Calu3 (cell line): Measurements from ENCODE around the gene S100A2. TPM values are rescaled to one million over a fixed set of nuclear protein-coding genes. Genes with fewer than 3 reads are reported as not detected.

ENCODE experiments used
- BruUV-seq: library from RNA; stranded (reverse); fragments of 400-500 nt; replicated peaks from 2 replicates; lab custom pipeline; 2021; lab: Mats Ljungman, UMichigan
- CTCF ChIA-PET: fragments of 300-600 bp; sonication (Branson Sonifier 250); formaldehyde crosslinking; loops from one replicate; lab custom pipeline; 2022; ENCODE audit warnings: antibody characterized with exemption; lab: Charles Lee
- DNase-seq: peaks from one replicate; pipeline ENCODE4 v3.0.0; 2022
- H3K27ac Mint-ChIP-seq: one replicate; pipeline ENCODE4 v1.8.0; 2022; ENCODE audit warnings: mixed read lengths; ENCODE audit not compliant: unreplicated experiment
- H3K27me3 Mint-ChIP-seq: one replicate; pipeline ENCODE4 v1.8.0; 2022; ENCODE audit warnings: mixed read lengths; ENCODE audit not compliant: unreplicated experiment
- H3K36me3 Mint-ChIP-seq: one replicate; pipeline ENCODE4 v1.8.0; 2022; ENCODE audit warnings: mild to moderate bottlenecking, moderate library complexity, mixed read lengths; ENCODE audit not compliant: insufficient read depth, unreplicated experiment
- H3K4me1 Mint-ChIP-seq: one replicate; pipeline ENCODE4 v1.8.0; 2022; ENCODE audit warnings: mild to moderate bottlenecking, low read depth, mixed read lengths; ENCODE audit not compliant: unreplicated experiment
- H3K4me3 Mint-ChIP-seq: one replicate; pipeline ENCODE4 v1.8.0; 2022; ENCODE audit warnings: mild to moderate bottlenecking, low read depth, moderate library complexity, mixed read lengths; ENCODE audit not compliant: unreplicated experiment
- H3K9me3 Mint-ChIP-seq: one replicate; pipeline ENCODE4 v1.8.0; 2022; ENCODE audit warnings: low read depth, mixed read lengths; ENCODE audit not compliant: unreplicated experiment
- CTCF ChIP-seq: fragments of 200-600 bp; IDR thresholded peaks from one replicate; pipeline ENCODE4 v1.8.0; 2022; ENCODE audit warnings: antibody characterized with exemption; ENCODE audit not compliant: unreplicated experiment
- intact Hi-C: fragments of 100-400 bp; cut with micrococcal nuclease; formaldehyde crosslinking; loops from one replicate; pipeline ENCODE4 v1.10.0; 2022; ENCODE audit not compliant: unreplicated experiment
- total RNA-seq: library from RNA; stranded (reverse); gene quantifications from 2 replicates; pipeline ENCODE4 v1.2.3, GENCODE V29; 2022

S100A2 gene
- total RNA-seq, 1 experiment from 2014 or later = 11.1 TPM

- intact Hi-C loops = no loop called here
These were observed 27.3 kb downstream of the S100A2 start for GRCh38 chr1:153538315-153538821.

GRCh38 chr1:153537376-153537730, 28.3 kb downstream of the S100A2 start:
- no peaks in the 10 kb centered on the region for H3K27me3 Mint-ChIP-seq
- CTCF ChIA-PET = interaction anchor here (0.8 to 6.0 kb wide), 2 partner anchors 27 to 31 kb away, joined by 3 to 117 read pairs; no protein-coding TSS in a partner anchor
- H3K4me3 Mint-ChIP-seq = no peak overlapping the region
- H3K36me3 Mint-ChIP-seq = peaks cover 62% of the 10 kb centered on the region
- no peak for DNase-seq
- intact Hi-C loops = no loop called here
- no TSS peak for BruUV-seq
- peak overlapping the region; percentile 77 for H3K27ac Mint-ChIP-seq
- TF ChIP-seq CTCF = no peak
- H3K4me1 Mint-ChIP-seq = peaks cover 84% of the 10 kb centered on the region
- no peaks in the 10 kb centered on the region for H3K9me3 Mint-ChIP-seq

More at GRCh38 chr1:153538315-153538821, 27.3 kb downstream of the S100A2 start:
- Mint-ChIP-seq H3K4me1 (peaks cover 84% of the 10 kb centered on the region), H3K27me3 (no peaks in the 10 kb centered on the region), H3K4me3 (no peak overlapping the region), H3K9me3 (no peaks in the 10 kb centered on the region), H3K27ac (peak overlapping the region; percentile 79), H3K36me3 (peaks cover 52% of the 10 kb centered on the region)
- CTCF ChIA-PET = interaction anchor here (0.6 to 1.6 kb wide), 4 partner anchors 28 to 420 kb away, joined by 4 to 9 read pairs (median 5); partner anchors contain the start of genes CRTC2 and S100A13
- no peak for TF ChIP-seq CTCF
- BruUV-seq = no TSS peak
- DNase-seq = peak; percentile 72

- H3K27ac Mint-ChIP-seq = peak overlapping the region; percentile 77
- no peaks in the 10 kb centered on the region for H3K9me3 Mint-ChIP-seq
- no peaks in the 10 kb centered on the region for H3K27me3 Mint-ChIP-seq
- intact Hi-C loops = no loop called here
- peaks cover 84% of the 10 kb centered on the region for H3K4me1 Mint-ChIP-seq
- TSS peak; percentile 28 for BruUV-seq
- peaks cover 65% of the 10 kb centered on the region for H3K36me3 Mint-ChIP-seq
- no peak for TF ChIP-seq CTCF
- DNase-seq = peak; percentile 59
- peak overlapping the region; percentile 93 for H3K4me3 Mint-ChIP-seq
- CTCF ChIA-PET = interaction anchor here (0.8 to 6.0 kb wide), 4 partner anchors 8 to 32 kb away, joined by 3 to 117 read pairs (median 45); partner anchors contain the start of genes S100A2 and S100A4
These were observed 28.8 kb downstream of the S100A2 start for GRCh38 chr1:153536671-153537375.

GRCh38 chr1:153536012-153536670, 29.5 kb downstream of the S100A2 start:
- H3K36me3 Mint-ChIP-seq = peaks cover 65% of the 10 kb centered on the region
- DNase-seq = peak; percentile 96
- no peaks in the 10 kb centered on the region for H3K27me3 Mint-ChIP-seq
- CTCF ChIA-PET = interaction anchor here (0.5 to 6.0 kb wide), 9 partner anchors 9 to 76 kb away, joined by 3 to 117 read pairs (median 5); partner anchors contain the start of genes S100A16, S100A2 and S100A4
- no TSS peak for BruUV-seq
- peak overlapping the region; percentile 93 for H3K4me3 Mint-ChIP-seq
- H3K9me3 Mint-ChIP-seq = no peaks in the 10 kb centered on the region
- H3K4me1 Mint-ChIP-seq = peaks cover 78% of the 10 kb centered on the region
- intact Hi-C loops = no loop called here
- H3K27ac Mint-ChIP-seq = peak overlapping the region; percentile 77
- TF ChIP-seq CTCF = no peak
